GM12878 (cell line): ENCODE data around the gene CSNK1A1. TPM values are rescaled to one million over a fixed set of nuclear protein-coding genes. Genes with fewer than 3 reads are reported as not detected.

Experiments
- ASH2L ChIP-seq: fragments of 300-600, 200-600 bp; sonication (generic); IDR thresholded peaks from 2 replicates; pipeline ENCODE4 v1.6.1; 2017; ENCODE audit warnings: low read depth, mild to moderate bottlenecking, borderline replicate concordance
- BCL3 ChIP-seq: IDR thresholded peaks from 2 replicates; pipeline ENCODE4 v1.6.1; 2011; ENCODE audit warnings: borderline replicate concordance, low read depth, mild to moderate bottlenecking, moderate library complexity, low read length; ENCODE audit not compliant: insufficient read depth, poor library complexity, severe bottlenecking
- CHD1 ChIP-seq: IDR thresholded peaks from 2 replicates; pipeline ENCODE4 v1.6.1; 2012; ENCODE audit warnings: low read depth, low read length, improper control_type of control experiment
- CHD4 ChIP-seq: fragments of 200-600 bp; sonication (generic); IDR thresholded peaks from 2 replicates; pipeline ENCODE4 v1.6.1; 2016; ENCODE audit warnings: mild to moderate bottlenecking
- EP300 ChIP-seq, 2 experiments: fragments of 150-350 bp in 1 of 2; IDR thresholded peaks; 2 replicates each; pipeline ENCODE4 v1.6.1; 2011 to 2012; ENCODE audit warnings: low read depth in 2 of 2, low read length in 2 of 2, borderline replicate concordance in 1 of 2, improper control_type of control experiment in 1 of 2, inconsistent platforms in 1 of 2; ENCODE audit not compliant: control insufficient read depth in 1 of 2
- ETV6 ChIP-seq, 2 experiments: fragments of 450-650 bp in 1 of 2; IDR thresholded peaks in 1 of 2; conservative IDR thresholded peaks in 1 of 2; 2 replicates each; pipeline ENCODE4 v1.6.1; 2014; ENCODE audit warnings: antibody characterized with exemption in 1 of 2, borderline replicate concordance in 1 of 2, low read depth in 1 of 2, mild to moderate bottlenecking in 1 of 2, moderate library complexity in 1 of 2
- FOXK2 ChIP-seq: fragments of 450-650 bp; IDR thresholded peaks from 2 replicates; pipeline ENCODE4 v1.6.1; 2017; ENCODE audit warnings: mild to moderate bottlenecking, moderate library complexity
- GATAD2B ChIP-seq: fragments of 450-650 bp; conservative IDR thresholded peaks from 2 replicates; pipeline ENCODE4 v1.6.1; 2017; ENCODE audit warnings: low read depth, mild to moderate bottlenecking, moderate library complexity
- HDAC2 ChIP-seq: fragments of 200-600 bp; sonication (generic); IDR thresholded peaks from 2 replicates; pipeline ENCODE4 v1.6.1; 2017
- PML ChIP-seq: IDR thresholded peaks from 2 replicates; pipeline ENCODE4 v1.6.1; 2012; ENCODE audit warnings: low read length, inconsistent platforms
- POLR2A ChIP-seq: IDR thresholded peaks from 2 replicates; pipeline ENCODE4 v1.6.1; 2011; ENCODE audit warnings: low read depth, mild to moderate bottlenecking, low read length
- RB1 ChIP-seq: fragments of 450-650 bp; formaldehyde crosslinking; IDR thresholded peaks from 2 replicates; pipeline ENCODE4 v1.6.1; 2017; ENCODE audit warnings: mild to moderate bottlenecking, borderline replicate concordance
- RELA ChIP-seq: fragments of 450-650 bp; IDR thresholded peaks from 2 replicates; pipeline ENCODE4 v1.8.0; 2014; ENCODE audit warnings: borderline replicate concordance; ENCODE audit not compliant: partially characterized antibody
- REST ChIP-seq: IDR thresholded peaks from 2 replicates; pipeline ENCODE4 v1.6.1; 2012; ENCODE audit warnings: mild to moderate bottlenecking, low read depth, low read length
- SREBF1 ChIP-seq: IDR thresholded peaks from 2 replicates; pipeline ENCODE4 v1.6.1; 2012; ENCODE audit warnings: mild to moderate bottlenecking, low read length
- STAT1 ChIP-seq: fragments of 450-650 bp; conservative IDR thresholded peaks from 2 replicates; pipeline ENCODE4 v1.6.1; 2014; ENCODE audit warnings: antibody characterized with exemption, mild to moderate bottlenecking
- TARDBP ChIP-seq: IDR thresholded peaks from 2 replicates; pipeline ENCODE4 v1.6.1; 2016; ENCODE audit warnings: borderline replicate concordance
- USF1 ChIP-seq: IDR thresholded peaks from 2 replicates; pipeline ENCODE4 v1.6.1; 2011; ENCODE audit warnings: borderline replicate concordance, low read depth, mild to moderate bottlenecking, moderate library complexity, mixed read lengths, low read length; ENCODE audit not compliant: insufficient read depth; ENCODE audit errors: extremely low read length
- ZNF207 ChIP-seq: fragments of 450-650 bp; IDR thresholded peaks from 2 replicates; pipeline ENCODE4 v1.6.1; 2014; ENCODE audit warnings: antibody characterized with exemption, mild to moderate bottlenecking, borderline replicate concordance
- ZNF217 ChIP-seq: fragments of 450-650 bp; IDR thresholded peaks from 2 replicates; pipeline ENCODE4 v1.6.1; 2017; ENCODE audit warnings: antibody characterized with exemption, mild to moderate bottlenecking
- ZNF24 ChIP-seq: fragments of 450-650 bp; IDR thresholded peaks from 2 replicates; pipeline ENCODE4 v1.6.1; 2017; ENCODE audit warnings: antibody characterized with exemption, mild to moderate bottlenecking
- polyA plus RNA-seq, 11 experiments: library from polyadenylated mRNA; depleted of rRNA in 4 of 11; unstranded in 6 of 11; stranded (reverse) in 5 of 11; fragments of >200 nt; fragmentation: Nextera tagmentation in 4 of 11; fragmentation: Illumina TruSeq in 1 of 11; extraction: Ambion mirVana in 4 of 11; extraction: Trizol in 1 of 11; gene quantifications; 1 replicate in 1 of 11; 2 replicates in 10 of 11; pipeline versions ENCODE4 v1.2.1 to v1.2.3, GENCODE V29; 2011 to 2016; ENCODE audit warnings: inconsistent platforms in 2 of 11, missing spikeins in 2 of 11, low read depth in 1 of 11
- total RNA-seq, 4 experiments: library from RNA; depleted of rRNA in 3 of 4; stranded (reverse); fragments of >200 nt in 3 of 4; fragmentation: Illumina TruSeq in 1 of 4; extraction: Trizol in 1 of 4; gene quantifications; 2 replicates each; pipeline versions ENCODE4 v1.2.1 to v1.2.3, GENCODE V29; 2013 to 2021
- TF ChIP-seq, protein P1 (sequence below): fragments of 450-650 bp; IDR thresholded peaks from 2 replicates; pipeline ENCODE4 v1.6.1; 2014; ENCODE audit warnings: mild to moderate bottlenecking

CSNK1A1 gene
- total and polyA plus RNA-seq, 10 of the 15 experiments (the other 5 are each of a cell fraction or from before 2014, with no cell fraction given): 53.3 to 155 (median 133) TPM

GRCh38 chr5:149551227-149552037 lies at the start of gene CSNK1A1 (continued):
- TF ChIP-seq ZNF217 (no peak), USF1 (no peak), FOXK2 (peak; percentile 60), TARDBP (no peak), SREBF1 (no peak), HDAC2 (no peak), GATAD2B (peak; percentile 66), ASH2L (no peak; the same call in 1 of the 2 replicates), CHD4 (no peak), ZNF207 (0 out of 2 replicates have a peak, but pooled peaks have one; percentile 80), RELA (peak; percentile 26), ZNF24 (no peak; the same call in 1 of the 2 replicates), BCL3 (no peak), EP300 (IDR thresholded peaks at IDR 0.05; ENCODE audit: borderline replicate concordance in 1 of 2, control insufficient read depth in 1 of 2, low read depth in 2 of 2, low read length in 2 of 2) (0 out of 4 replicates have a peak, but pooled peaks of 1 of the 2 experiments have one; percentile 23), CHD1 (no peak), RB1 (peak; percentile 68; the same call in 1 of the 2 replicates), ETV6 (conservative IDR thresholded peaks at IDR 0.05 in 1 of 2, IDR thresholded peaks at IDR 0.05 in 1 of 2; ENCODE audit: borderline replicate concordance in 1 of 2, low read depth in 1 of 2) (no peak), REST (no peak), STAT1 (no peak), POLR2A (peak; percentile 94), PML (peak; percentile 97)
- TF ChIP-seq, protein P1, sequence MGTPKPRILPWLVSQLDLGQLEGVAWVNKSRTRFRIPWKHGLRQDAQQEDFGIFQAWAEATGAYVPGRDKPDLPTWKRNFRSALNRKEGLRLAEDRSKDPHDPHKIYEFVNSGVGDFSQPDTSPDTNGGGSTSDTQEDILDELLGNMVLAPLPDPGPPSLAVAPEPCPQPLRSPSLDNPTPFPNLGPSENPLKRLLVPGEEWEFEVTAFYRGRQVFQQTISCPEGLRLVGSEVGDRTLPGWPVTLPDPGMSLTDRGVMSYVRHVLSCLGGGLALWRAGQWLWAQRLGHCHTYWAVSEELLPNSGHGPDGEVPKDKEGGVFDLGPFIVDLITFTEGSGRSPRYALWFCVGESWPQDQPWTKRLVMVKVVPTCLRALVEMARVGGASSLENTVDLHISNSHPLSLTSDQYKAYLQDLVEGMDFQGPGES: no peak
